ENCODE measurements around the gene FMO4. TPM values are rescaled to one million over a fixed set of nuclear protein-coding genes. Genes with fewer than 3 reads are reported as not detected.

The FMO4 gene
- total and polyA plus RNA-seq, 10 of the 15 experiments (the other 5 are each of a cell fraction or from before 2014, with no cell fraction given), result 0.26 to 3.0 (median 1.1) TPM

DNA sequence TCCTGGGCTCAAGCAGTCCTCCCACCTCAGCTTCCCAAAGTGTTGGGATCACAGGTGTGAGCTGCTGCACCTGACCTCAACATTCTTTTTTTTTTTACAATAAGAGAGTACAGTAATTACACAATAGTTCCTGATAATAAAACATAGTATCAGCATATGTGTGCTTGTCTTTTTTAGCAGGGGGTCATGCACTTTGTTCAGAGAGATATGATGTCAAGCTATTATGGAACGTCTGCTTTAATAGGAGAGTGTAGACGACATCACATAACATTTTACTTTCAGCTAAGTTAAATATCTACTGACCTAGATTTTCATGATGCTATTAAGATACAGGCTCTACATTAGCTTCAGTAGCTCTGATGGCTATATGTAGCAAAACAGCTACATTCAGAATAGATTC lies 70.5 kb downstream of the FMO4 start (continued):
- TF ChIP-seq E4F1 (IDR thresholded peaks at IDR 0.05; ENCODE audit: borderline replicate concordance, partially characterized antibody), result no peak
- TF ChIP-seq IRF4 (IDR thresholded peaks at IDR 0.05; ENCODE audit: low read depth, low read length), result no peak
- no peak for TF ChIP-seq SPI1 (IDR thresholded peaks at IDR 0.05; ENCODE audit: borderline replicate concordance, insufficient read depth, low read depth, low read length)
- TF ChIP-seq SMAD5 (IDR thresholded peaks at IDR 0.05; ENCODE audit: low read depth), result no peak
- TF ChIP-seq ETV6 (conservative IDR thresholded peaks at IDR 0.05 in 1 of 2, IDR thresholded peaks at IDR 0.05 in 1 of 2; ENCODE audit: borderline replicate concordance in 1 of 2, low read depth in 1 of 2), result no peak
- TF ChIP-seq ZNF592 (IDR thresholded peaks at IDR 0.05), result no peak
